Breast epithelium (tissue), 3 donors: ENCODE measurements around the gene YTHDF1.

Source experiments
- CTCF ChIP-seq, 3 donors: fragments of 450-650 bp; IDR thresholded peaks; one replicate each; pipeline ENCODE4 v1.5.1; 2016 to 2017; ENCODE audit warnings: antibody characterized with exemption in 3 of 3, mild to moderate bottlenecking in 3 of 3, moderate library complexity in 3 of 3
- POLR2A ChIP-seq: fragments of 450-650 bp; IDR thresholded peaks from one replicate; pipeline ENCODE4 v1.6.1; 2016; ENCODE audit warnings: antibody characterized with exemption, mild to moderate bottlenecking, moderate library complexity

DNA sequence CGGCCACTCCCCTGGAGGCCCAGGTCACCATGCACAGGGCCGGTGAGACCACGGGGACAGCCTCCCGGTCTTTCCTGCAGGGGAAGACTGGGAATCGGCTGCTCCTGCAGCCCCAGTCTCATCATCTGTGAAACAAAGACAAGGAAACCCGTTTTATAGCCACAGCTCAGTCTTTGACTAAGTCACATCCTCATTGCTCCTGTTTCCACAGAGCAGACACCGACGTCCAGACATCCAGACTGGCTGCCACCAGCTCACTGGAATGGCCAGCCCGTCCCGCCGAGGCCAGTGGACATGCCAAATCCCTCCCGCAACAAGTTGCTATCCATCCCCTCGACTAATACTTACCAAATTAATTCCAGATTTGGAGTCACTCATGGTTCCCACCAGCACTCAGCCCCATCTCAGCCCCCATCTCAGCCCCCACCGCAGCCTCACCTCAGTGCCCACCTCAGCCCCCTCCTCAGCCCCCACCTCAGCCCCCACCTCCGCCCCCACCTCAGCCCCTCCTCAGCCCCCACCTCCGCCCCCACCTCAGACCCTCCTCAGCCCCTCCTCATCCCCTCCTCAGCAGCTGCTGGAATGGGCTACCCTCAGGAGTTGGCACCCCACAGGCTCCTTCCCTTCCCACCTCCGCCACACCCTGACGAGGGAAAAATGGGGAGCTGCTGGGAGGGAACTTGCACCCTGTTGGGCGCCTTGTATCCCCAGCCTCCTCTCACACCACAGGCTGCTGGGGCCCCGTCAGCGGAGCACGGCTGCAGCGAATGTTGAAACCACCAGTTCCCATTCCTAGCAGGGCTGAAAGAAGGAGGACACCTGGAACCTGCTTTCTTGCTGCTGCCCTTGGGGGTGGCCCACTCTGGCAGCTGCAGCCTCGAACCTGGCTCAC is 48.7 kb downstream of the YTHDF1 start:
- no peak for TF ChIP-seq CTCF (IDR thresholded peaks at IDR 0.05)
- TF ChIP-seq POLR2A: no peak
